DMS79 (cell line): ENCODE data around the gene CNPY4.
A peak's percentile ranks its signal among the peaks of the same experiment; 100 is the strongest.
"Not testable (repeated sequence)": the region's sequence is repeated elsewhere in the genome, so short reads cannot be mapped to it uniquely, and the experiment has no call there.

Experiments used
- DNase-seq: peaks from one replicate; lab custom pipeline; 2025; lab: John Stamatoyannopoulos, UW

CNPY4 gene

DNA sequence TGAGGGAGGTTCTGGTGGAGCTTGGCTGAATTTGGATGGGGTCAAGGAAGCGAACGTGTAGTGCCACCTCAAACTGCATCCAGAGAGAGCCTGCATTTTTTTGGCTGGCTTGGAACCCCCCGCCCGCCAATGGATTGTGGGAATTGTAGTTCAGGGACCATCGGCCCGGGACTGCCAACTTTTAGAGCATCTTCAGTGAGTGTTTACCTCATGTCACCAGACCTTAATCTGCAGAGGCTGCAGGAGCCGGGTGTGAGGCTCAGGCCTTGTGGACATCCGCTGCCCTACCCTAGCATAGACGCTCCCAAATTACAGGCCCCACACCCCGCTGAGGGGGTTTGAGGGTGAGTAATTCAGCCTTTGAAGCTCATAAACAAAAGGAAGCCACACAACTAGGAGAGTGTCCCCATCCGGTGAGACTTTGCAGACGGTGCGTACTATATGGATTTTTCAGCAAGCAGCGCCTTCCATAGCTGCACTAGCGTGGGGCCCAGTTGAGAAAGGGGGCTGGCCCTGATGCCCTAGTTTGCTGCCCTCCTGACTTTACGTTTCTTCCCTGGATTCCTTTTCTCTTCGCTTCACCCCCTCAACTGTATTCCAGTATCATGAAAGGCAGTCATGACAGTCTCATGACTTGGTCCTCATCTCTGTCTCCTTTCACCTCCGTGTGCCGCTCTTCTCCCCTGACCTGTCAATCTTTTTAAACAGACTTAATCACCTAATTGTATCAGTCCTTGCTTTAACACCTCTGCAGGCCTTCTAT, 717 bp downstream of the CNPY4 start:
- peak; percentile 50 for DNase-seq

DNA sequence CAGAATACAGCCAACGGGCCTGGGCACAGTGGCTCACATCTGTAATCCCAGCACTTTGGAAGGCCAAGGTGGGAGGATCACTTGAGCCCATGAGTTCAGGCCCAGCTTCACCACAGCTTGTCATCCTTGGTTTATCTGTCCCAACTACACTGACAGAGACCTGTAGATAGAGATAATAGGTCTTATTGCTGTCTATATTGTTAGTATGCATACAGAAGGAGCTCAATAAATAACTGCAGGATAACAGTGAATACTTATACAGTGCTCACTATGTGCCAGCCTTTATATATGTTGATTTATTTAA, 1.3 kb downstream of the CNPY4 start:
- DNase-seq, result no peak

DNA sequence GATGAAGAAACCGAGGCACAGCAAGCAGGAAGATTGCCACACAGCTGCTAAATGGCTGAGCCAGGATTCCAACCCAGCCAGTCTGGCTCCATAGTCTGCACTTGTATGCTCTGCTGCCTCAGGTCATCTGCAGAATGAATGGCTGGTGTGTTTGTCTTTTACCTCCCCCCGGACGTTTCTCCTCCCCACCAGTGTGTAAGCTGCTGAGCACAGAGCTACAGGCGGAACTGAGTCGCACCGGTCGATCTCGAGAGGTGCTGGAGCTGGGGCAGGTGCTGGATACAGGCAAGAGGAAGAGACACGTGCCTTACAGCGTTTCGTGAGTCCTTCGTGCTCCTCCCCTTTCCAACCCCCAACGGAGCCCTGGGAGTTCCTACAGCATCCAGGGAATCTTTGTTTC, 2.6 kb downstream of the CNPY4 start:
- DNase-seq, result peak; percentile 47

DNA sequence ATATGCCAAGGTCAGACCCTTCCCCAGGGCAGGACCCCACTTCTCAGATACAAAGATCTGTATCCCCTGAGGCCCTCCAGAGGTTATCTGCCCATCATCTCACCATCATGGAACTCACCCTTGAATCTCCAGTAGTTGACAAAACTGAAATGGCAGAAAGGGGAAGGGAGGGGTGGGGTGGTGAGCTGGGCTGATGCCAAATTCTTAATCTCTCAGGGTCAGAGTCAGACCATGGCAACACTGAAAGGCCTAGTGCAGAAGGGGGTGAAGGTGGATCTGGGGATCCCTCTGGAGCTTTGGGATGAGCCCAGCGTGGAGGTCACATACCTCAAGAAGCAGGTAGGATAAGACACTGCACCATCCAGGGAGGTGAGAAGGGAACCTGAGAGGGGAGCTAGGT, 3.1 kb downstream of the CNPY4 start:
- DNase-seq, result no peak

DNA sequence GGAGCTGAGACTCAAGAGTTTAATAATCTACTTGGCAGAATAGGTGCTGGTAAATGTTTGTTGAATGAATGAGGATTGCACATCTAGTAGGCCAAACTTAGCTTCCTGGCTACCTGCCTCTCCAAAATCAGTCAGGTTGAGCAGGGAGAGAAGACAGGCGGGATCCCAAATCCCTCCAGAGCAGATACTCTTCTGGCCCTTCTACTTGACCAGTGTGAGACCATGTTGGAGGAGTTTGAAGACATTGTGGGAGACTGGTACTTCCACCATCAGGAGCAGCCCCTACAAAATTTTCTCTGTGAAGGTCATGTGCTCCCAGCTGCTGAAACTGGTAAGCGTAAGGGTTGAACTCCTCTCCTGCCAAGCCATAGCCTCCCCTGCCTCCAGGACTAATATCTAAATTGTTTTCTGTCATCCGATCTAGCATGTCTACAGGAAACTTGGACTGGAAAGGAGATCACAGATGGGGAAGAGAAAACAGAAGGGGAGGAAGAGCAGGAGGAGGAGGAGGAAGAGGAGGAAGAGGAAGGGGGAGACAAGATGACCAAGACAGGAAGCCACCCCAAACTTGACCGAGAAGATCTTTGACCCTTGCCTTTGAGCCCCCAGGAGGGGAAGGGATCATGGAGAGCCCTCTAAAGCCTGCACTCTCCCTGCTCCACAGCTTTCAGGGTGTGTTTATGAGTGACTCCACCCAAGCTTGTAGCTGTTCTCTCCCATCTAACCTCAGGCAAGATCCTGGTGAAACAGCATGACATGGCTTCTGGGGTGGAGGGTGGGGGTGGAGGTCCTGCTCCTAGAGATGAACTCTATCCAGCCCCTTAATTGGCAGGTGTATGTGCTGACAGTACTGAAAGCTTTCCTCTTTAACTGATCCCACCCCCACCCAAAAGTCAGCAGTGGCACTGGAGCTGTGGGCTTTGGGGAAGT, 5.1 kb downstream of the CNPY4 start:
- no peak for DNase-seq

DNA sequence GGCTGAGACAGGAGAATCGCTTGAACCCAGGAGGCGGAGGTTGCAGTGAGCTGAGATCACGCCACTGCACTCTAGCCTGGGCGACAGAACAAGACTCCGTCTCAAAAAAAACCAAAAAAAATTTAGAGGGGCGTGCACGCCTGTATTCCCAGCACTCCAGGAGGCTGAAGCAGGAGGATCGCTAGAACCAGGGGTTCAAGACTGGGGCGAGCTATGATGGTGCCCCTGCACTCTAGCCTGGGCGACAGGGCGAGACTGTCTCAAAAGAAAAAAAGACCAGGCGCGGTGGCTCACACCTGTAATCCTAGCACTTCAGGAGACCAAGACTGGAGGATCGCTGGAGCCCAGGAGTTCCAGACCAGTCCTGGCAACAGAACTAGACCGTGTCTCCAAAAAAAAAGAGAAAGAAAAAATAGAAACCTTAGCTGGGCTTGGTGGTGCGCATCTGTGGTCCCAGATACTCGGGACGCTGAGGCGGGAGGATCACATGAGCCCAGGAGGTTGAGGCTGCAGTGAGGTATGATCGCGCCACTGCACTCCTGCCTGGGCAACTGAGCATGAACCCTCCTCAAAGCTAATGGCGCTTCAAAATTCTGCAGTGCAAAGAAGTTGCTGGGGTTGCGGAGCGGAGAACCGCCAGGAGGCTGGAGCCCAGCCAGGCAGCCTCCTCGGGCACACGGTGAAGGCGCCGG, 7.0 kb downstream of the CNPY4 start:
- no peak for DNase-seq

DNA sequence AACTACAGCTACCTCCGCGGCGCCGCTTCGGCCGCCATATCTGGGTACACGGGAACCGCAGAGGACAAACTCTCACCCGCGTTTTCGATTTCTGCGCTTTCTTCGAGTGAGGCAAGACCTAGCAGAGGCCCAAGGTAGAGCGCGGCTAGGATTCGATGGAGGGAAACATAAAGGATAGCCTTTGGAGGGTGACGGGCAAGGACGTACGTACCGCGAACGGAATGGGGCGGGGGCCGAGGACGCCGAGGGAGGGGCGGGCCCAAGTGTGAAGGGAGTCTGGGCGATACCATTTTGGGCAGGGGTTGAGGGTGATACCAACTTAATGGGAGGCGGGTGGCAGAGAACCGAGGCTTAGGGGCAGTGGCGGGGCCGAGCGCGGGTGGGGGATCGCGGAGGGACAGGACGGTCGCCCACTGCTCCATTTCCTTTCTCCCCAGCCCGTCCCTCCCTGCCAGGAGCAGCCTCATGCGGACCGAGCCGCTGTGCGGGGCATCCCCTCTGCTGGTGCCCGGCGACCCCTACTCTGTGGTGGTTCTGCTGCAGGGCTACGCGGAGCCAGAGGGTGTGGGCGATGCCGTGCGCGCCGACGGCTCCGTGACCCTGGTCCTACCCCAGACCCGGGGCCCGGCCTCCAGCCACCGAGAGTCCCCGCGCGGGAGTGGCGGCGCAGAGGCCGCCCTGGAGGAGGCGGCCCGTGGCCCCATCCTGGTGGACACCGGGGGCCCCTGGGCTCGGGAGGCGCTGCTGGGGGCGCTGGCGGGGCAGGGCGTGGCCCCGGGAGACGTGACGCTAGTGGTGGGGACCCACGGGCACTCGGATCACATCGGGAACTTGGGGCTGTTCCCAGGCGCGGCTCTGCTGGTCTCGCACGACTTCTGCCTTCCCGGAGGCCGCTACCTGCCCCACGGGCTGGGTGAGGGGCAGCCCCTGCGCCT, 7.8 kb downstream of the CNPY4 start, which contains the start of gene MBLAC1:
Gene MBLAC1 (plus strand): TSS at position 37 of the 935 bp plus-strand sequence. CDS start 429 bp downstream, at position 466.
- peak; percentile 79 for DNase-seq

DNA sequence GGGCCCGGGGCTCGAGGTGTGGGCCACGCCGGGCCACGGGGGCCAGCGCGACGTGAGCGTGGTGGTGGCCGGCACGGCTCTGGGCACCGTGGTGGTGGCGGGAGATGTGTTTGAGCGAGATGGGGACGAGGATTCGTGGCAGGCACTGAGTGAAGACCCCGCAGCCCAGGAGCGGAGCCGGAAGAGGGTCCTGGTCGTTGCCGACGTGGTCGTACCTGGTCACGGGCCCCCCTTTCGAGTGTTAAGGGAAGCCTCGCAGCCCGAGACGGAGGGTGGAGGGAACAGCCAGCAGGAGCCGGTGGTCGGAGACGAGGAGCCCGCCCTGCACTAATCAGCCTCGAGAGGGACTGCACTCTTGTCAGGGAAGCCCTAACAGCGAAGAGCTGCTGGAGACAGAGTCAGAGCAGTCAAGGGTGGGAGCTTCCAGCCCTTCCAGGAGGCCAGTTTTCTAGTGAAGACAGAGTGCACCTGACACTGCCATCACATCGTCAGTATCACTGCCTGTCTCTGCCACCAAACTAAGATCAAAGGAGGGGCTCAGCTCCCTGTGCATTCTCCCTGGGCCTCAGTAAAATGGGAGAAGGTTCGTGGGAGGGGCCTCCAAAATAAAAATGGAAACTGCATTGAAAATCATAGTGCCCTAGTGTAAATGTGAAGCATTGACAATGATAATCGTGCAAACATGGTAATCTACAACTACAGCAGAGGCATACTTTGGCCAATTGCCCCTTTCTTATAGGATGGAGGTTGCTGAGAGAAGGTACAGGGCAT, 8.6 kb downstream of the CNPY4 start:
- DNase-seq, result peak; percentile 31

DNA sequence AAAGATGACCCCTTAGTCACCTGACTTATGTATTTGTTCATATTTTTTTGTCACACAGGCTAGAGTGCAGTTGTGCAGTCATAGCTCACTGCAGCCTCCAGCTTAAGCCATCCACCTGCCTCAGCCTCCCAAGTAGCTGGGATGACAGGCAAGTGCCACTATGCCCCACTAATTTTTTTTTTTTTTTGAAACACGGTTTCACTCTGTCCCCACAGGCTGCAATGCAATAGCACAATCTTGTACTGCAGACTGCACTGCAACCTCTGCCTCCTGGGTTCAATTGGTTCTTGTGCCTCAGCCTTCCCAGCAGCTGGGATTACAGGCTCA, 9.2 kb downstream of the CNPY4 start:
- no peak for DNase-seq

DNA sequence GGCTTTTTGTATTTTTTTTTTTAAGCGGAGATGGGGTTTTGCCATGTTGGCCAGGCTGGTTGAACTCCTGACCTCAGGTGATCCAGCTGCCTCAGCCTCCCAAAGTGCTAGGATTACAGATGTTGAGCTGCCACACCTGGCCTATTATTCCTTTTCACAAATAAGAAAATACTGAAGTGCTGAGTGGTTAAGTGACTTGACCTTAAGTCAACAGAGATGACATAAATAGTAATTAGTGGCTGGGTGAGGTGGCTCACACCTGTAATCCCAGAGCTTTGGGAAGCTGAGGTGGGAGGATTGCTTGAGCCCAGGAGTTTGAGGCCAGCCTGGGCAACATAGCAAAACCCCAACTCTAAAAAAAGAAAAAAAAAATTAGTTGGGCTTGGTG, 10.8 kb downstream of the CNPY4 start:
- not testable (repeated sequence) for DNase-seq

DNA sequence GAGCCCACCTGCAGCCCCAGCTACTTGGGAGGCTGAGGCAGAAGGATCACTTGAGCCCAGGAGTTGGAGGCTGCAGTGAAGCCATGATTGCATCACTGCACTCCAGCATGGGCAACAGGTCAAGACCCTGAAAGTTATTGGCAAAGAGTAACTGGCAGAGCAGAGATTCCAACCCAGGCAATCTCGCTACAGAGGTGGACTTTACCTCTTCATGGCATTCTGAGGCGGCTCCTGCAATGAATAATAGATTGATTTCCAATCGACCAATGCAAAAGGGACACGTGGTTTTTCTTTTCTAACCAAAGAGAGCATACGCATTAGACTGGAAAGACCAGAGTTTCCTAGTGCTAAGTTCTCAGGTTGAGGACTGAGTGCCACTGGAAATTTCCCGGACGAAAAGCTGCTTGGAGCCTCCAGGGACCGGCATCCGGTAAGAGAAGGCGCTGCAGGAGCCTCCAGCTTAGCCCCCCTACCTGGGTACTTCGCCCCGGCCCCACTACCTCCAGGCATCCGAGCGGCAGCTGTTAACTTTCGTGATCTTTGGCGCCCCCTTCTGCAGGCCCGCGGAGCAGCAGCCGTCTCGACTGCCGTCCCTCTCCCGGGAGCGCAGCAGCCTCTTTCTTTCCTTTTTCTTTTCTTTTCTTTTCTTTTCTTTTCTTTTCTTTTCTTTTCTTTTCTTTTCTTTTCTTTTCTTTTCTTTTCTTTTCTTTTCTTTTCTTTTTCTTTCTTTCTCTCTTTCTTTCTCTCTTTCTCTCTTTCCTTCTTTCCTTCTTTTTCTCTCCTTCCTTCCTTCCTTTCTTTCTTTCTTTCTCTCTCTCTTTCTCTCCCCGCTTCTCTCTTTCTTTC, 11.4 kb downstream of the CNPY4 start:
- DNase-seq, result peak; percentile 54

DNA sequence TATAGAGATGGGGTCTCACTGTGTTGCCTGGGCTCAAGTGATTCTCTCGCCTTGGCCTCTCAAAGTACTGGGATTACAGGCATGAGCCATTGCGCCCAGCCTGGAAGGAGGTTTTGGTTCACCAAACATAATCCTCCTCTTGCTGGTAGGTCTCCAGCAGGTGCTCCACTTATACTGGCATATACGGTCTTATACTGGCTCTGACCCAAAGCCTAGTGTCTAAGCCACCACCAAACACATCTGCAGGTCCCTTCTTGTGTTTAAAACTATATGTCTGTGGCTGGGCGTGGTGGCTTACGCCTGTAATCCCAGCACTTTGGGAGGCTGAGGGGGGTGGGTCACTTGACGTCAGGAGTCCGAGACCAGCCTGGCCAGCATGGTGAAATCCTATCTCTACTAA, 12.7 kb downstream of the CNPY4 start:
- DNase-seq, result no peak

DNA sequence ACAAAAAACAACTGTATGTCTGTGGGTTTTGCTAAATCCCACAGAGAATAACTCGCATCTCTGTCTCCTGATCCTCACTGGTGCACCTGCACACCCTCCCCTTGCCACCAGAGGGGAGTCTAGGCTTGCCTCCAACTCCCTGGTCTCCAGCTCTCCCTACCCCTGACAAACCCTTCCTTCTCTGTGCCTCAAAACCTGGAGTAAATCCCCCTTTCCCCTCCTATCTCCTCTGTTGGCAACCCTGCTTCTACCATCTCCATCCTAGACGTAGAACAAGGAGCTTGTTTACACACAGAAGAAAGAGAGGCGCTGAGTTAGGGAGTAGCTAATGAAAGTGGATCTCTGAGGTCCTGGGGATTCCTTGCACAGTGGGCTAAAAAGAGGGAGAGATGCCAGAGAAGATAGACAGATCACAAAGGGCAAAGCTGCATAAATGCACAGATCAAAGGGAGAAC, 13.3 kb downstream of the CNPY4 start:
- DNase-seq, result peak; percentile 37

DNA sequence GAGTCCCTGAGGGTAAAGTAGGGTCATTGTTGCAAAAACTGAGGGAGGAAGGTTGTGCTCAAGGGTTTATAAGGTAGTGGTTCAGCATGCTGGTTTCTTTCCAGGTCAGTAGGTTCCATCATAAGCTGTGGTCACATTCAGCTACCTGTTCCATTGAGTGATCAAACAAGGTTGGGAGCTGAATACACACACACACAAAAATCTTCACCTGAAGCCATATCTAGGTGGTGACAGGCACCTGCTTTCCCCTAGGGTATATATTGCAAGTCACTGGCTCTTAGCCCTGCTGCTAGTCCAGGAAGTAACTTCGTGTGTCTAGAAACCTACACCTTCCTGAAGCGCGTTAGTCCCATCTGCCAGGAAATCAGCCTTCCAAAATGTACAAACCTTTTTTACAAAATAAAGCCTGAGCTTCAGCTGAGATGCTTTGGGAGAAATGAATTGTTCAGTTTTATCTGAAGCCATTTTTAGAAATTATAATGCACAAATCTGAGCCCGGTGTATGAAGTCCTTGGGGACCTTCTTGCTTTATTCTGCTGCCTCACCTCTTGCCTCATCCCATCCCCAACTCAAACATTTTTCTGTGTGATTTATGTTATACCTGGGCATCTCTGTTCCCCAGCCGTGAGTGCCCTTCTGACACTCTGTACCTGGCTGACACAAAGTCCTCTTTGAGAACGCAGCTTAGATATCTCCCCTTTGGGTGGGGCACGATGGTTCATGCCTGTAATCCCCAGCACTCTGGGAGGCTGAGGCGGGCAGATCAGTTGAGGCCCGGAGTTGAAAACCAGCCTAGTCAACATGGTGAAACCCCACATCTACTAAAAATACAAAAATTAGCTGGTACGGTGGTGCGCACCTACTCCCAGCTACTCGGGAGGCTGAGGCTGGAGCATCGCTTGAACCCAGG, 18.7 kb downstream of the CNPY4 start:
- no peak for DNase-seq

DNA sequence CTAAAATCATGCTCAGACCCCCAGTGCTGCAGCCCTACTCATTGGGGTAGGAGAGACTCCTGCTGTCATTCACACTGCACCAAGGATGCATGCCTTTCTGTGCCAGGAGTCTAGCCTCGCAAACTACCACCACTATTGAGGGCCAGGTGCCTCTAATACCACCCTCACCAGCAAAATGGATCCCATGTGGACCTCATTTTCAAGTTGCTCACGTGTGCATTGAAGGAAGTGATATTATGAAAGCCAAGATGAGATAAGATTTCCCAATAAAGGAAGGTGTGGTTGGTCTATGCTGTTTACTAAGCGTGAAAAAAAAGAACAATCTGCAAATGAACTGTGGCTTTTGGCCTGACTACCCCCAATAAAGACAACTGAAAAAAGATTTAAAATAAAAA, 22.1 kb downstream of the CNPY4 start:
- no peak for DNase-seq

DNA sequence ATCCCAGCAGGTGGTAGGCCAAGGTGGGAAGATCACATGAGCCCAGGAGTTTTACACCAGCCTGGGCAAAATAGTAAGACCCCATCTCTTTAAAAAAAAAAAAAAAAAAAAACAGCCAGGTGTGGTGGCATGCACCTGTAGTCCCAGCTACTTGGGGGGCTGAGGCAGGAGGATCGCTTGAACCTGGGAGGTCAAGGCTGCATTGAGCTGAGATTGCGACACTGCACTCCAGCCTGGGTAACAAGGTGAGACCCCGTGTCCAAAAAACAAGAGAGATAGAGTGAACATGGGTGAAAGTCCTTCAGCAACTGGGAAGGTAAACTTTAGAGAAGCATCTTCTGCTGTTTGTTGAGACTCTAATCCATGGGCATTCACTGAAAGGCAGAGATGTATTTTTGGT, 23.0 kb downstream of the CNPY4 start:
- no peak for DNase-seq

DNA sequence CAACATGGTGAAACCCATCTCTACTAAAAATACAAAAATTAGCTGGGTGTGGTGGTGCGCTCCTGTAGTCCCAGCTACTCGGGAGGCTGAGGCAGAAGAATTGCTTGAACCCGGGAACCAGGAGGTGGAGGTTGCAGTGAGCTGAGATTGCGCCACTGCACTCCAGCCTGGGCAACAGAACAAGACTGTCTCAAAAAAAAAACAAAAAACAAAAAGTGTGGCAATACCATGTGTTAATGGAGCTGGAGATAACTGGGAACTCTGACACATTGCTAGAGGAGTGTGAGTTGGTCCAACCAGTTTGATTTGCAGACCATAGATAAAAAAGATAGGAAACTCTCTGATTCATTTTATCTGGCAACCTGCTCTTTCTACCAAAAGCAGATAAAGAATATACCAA, 26.9 kb downstream of the CNPY4 start:
- not testable (repeated sequence) for DNase-seq

DNA sequence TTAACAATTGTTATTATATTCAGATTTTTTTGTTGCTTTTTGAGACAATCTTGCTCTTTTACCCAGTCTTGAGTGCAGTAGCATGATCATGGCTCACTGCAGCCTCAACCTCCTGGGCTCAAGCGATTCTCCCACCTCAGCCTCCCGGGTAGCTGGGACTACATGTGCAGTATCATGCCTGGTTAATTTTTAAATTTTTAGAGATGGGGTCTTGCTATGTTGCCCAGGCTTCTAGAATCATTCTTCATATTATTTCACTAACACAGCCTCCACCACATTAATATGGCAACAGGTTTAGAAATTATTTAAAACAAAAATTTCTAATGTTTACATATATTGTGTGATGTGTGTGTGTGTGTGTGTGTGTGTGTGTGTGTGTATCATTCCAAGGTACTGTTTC, 27.8 kb downstream of the CNPY4 start:
- no peak for DNase-seq

DNA sequence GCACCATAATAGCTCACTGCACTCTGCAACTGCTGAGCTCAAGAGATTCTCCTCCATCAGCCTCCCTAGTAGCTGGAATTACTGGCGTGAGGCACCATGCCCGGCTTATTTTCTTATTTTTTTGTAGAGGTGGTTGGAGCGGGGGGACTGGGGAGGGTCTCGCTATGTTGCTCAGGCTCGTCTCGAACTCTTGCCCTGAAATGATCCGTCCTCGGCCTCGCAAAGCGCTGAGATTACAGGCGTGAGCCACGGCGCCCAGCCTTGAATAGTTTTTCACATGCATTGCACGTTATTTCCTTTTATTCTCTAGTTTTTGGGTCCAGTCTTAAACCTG, 28.8 kb downstream of the CNPY4 start:
- no peak for DNase-seq
